GM23248 (cell line): Measurements from ENCODE around the gene CASQ2.

Source experiments
- EZH2 ChIP-seq: fragments of 200-600 bp; sonication (generic); IDR thresholded peaks from 2 replicates; pipeline ENCODE4 v1.6.1; 2018; ENCODE audit warnings: antibody characterized with exemption, mild to moderate bottlenecking; ENCODE audit not compliant: insufficient read depth, poor library complexity, severe bottlenecking
- EZH2phosphoT487 ChIP-seq: fragments of 200-600 bp; sonication (generic); IDR thresholded peaks from 2 replicates; pipeline ENCODE4 v1.6.1; 2018; ENCODE audit warnings: antibody characterized with exemption, moderate library complexity, mild to moderate bottlenecking, low read depth; ENCODE audit not compliant: insufficient read depth

DNA sequence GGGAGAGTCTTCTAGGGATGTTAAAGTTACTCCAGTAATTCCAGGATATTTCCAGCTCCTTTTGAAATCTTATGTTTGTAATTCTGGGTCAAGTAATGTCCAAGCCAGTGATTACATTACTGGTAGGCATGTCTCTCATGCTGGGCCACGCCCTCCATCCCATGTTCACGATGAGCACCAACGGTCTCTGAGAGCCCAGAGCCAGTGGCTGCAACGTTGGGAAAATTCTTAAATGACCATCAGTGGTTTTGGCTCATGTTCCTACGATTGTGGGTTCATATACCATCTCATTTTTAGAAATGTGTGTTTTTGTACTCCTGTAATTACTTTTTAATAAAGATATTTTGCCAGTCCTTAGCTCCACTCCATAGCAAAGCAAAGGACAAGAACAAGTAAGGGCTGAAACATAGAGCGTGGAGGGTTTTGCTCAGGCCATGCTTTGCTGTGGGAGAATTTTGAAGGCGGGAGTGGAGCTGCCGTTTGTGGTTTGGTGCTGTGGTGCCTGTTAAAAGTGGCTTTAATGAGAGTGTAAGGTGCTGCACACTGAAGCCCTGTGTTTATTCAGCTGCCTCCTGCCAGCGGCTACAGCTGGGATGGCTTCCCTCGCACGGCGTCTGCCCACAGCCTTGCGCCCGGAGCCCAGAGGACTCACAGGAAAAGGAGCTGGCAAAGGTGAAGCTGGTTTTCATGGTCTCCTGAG, 97.9 kb downstream of the CASQ2 start:
- TF ChIP-seq EZH2, result no peak
- TF ChIP-seq EZH2phosphoT487, result no peak
